Breast epithelium (tissue), 3 donors: Measurements from ENCODE around the gene PTPRM.

Source experiments
- CTCF ChIP-seq, 3 donors: fragments of 450-650 bp; IDR thresholded peaks; one replicate each; pipeline ENCODE4 v1.5.1; 2016 to 2017; ENCODE audit warnings: antibody characterized with exemption in 3 of 3, mild to moderate bottlenecking in 3 of 3, moderate library complexity in 3 of 3
- POLR2A ChIP-seq: fragments of 450-650 bp; IDR thresholded peaks from one replicate; pipeline ENCODE4 v1.6.1; 2016; ENCODE audit warnings: antibody characterized with exemption, mild to moderate bottlenecking, moderate library complexity

- TF ChIP-seq CTCF (IDR thresholded peaks at IDR 0.05) (no peak), POLR2A (no peak)
These were observed 866.7 kb downstream of the PTPRM start for GRCh38 chr18:8433771-8434170.
